WTC11 (cell line): ENCODE results near the gene JHY. TPM values are rescaled to one million over a fixed set of nuclear protein-coding genes. Genes with fewer than 3 reads are reported as not detected.

Source experiments
- ATAC-seq: fragments of 200-7000 bp; cut with Tn5 transposase; 2 replicates; pipeline ENCODE4 v1.10.0; 2021; ENCODE audit warnings: mild to moderate bottlenecking, moderate library complexity
- CTCF ChIA-PET: fragments of 300-600 bp; sonication (Branson Sonifier 250); formaldehyde crosslinking; loops from one replicate; lab custom pipeline; 2021; ENCODE audit warnings: antibody characterized with exemption; lab: Charles Lee
- POLR2A ChIA-PET: fragments of 350-600 bp; sonication (Branson Sonifier 250); formaldehyde crosslinking; loops from one replicate; lab custom pipeline; 2021; ENCODE audit warnings: antibody characterized with exemption; lab: Charles Lee
- DNase-seq: peaks from one replicate; pipeline ENCODE4 v3.0.0; 2021; ENCODE audit warnings: low spot score
- H3K27ac Mint-ChIP-seq: 2 replicates; pipeline ENCODE4 v1.8.0; 2021; ENCODE audit warnings: mixed read lengths
- H3K27me3 Mint-ChIP-seq: 2 replicates; pipeline ENCODE4 v1.8.0; 2021; ENCODE audit warnings: low read depth, mild to moderate bottlenecking, moderate library complexity, mixed read lengths
- H3K36me3 Mint-ChIP-seq: 2 replicates; pipeline ENCODE4 v1.8.0; 2021; ENCODE audit warnings: mixed read lengths
- H3K4me1 Mint-ChIP-seq: 2 replicates; pipeline ENCODE4 v1.8.0; 2022; ENCODE audit warnings: mixed read lengths
- H3K4me3 Mint-ChIP-seq: 2 replicates; pipeline ENCODE4 v1.8.0; 2021; ENCODE audit warnings: mild to moderate bottlenecking, moderate library complexity, mixed read lengths
- H3K9me3 Mint-ChIP-seq: 2 replicates; pipeline ENCODE4 v1.8.0; 2021; ENCODE audit warnings: mixed read lengths
- CREM ChIP-seq: sonication (generic); formaldehyde crosslinking; IDR thresholded peaks from 2 replicates; pipeline ENCODE4 v1.8.1; 2022; ENCODE audit warnings: mild to moderate bottlenecking, missing genetic modification reagents, moderate library complexity
- GABPB1 ChIP-seq: sonication (generic); formaldehyde crosslinking; IDR thresholded peaks from 2 replicates; pipeline ENCODE4 v1.8.1; 2023; ENCODE audit warnings: mild to moderate bottlenecking, missing genetic modification reagents
- NFYB ChIP-seq: sonication (generic); formaldehyde crosslinking; conservative IDR thresholded peaks from 2 replicates; pipeline ENCODE4 v1.8.0; 2022; ENCODE audit warnings: low read depth, missing genetic modification reagents
- total RNA-seq: library from RNA; stranded (reverse); gene quantifications from 3 replicates; pipeline ENCODE4 v1.2.3, GENCODE V29; 2021
- TF ChIP-seq, protein P1 (sequence below): sonication (generic); formaldehyde crosslinking; IDR thresholded peaks from 2 replicates; pipeline ENCODE4 v1.8.0; 2022; ENCODE audit warnings: mild to moderate bottlenecking, missing genetic modification reagents
- TF ChIP-seq, protein P2 (sequence below): sonication (generic); formaldehyde crosslinking; IDR thresholded peaks from 2 replicates; pipeline ENCODE4 v1.8.0; 2022; ENCODE audit warnings: mild to moderate bottlenecking, missing genetic modification reagents
- TF ChIP-seq, protein P3 (sequence below): sonication (generic); formaldehyde crosslinking; IDR thresholded peaks from 2 replicates; pipeline ENCODE4 v1.8.1; 2023; ENCODE audit warnings: mild to moderate bottlenecking, missing genetic modification reagents, moderate library complexity
- TF ChIP-seq, protein P4 (sequence below): sonication (generic); formaldehyde crosslinking; IDR thresholded peaks from 2 replicates; pipeline ENCODE4 v1.8.0; 2023; ENCODE audit warnings: mild to moderate bottlenecking, missing genetic modification reagents
- TF ChIP-seq, protein P5 (sequence below): sonication (generic); formaldehyde crosslinking; IDR thresholded peaks from 2 replicates; pipeline ENCODE4 v1.8.0; 2023; ENCODE audit warnings: missing genetic modification reagents
- TF ChIP-seq, protein P6 (sequence below): sonication (generic); formaldehyde crosslinking; IDR thresholded peaks from 2 replicates; pipeline ENCODE4 v1.8.1; 2023; ENCODE audit warnings: mild to moderate bottlenecking, moderate library complexity, missing genetic modification reagents
- TF ChIP-seq, protein P7 (sequence below): fragments of 250-450 bp; sonication (Bioruptor Pico); IDR thresholded peaks from 2 replicates; pipeline ENCODE4 v1.8.0; 2021; ENCODE audit warnings: mild to moderate bottlenecking

The JHY gene
- total RNA-seq, 1 experiment from 2014 or later, result 1.6 TPM

DNA sequence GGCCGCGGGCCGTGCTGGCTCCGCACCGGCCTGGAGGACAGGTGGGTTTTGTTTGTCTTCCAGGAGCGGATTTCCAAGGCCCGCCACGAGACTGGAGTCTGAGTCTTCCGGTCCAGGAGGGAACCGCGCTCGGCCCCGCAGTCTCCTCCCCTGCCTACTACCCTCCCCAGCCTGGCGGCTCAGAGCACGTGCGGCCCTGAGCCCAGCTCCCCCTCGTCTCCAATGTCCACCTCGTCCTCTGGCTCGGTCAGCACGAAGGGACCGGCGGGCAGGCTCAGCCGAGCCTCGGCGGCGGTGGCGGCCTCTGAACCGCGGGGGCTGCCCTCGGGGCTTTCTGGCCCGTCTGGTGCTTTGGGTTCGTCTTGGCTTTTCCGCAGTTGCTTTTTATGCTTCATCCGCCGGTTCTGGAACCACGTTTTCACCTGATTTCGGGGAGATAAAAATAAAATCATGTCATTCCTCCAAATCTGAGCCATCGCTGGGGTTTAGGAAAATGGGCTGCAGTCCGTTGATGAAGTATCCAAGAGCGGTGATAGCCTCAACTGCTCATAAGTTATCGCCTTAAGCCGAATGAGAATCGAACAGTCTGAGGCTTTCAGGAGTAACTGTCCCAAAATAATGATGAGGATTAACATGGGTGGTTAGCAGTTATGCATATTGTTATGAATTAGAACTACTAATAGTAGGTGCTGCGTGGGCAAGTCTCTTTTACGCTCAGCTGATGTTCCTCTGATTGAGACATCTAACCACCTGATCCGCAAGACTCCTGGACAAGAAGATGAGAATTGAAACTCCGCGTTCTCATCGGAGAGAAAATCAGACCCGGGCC is 95.1 kb downstream of the JHY start (continued):
- TF ChIP-seq CREM (no peak), NFYB (CRISPR knock-in tag) (no peak)
- TF ChIP-seq, protein P1, sequence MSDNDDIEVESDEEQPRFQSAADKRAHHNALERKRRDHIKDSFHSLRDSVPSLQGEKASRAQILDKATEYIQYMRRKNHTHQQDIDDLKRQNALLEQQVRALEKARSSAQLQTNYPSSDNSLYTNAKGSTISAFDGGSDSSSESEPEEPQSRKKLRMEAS, result peak; percentile 89
- TF ChIP-seq, protein P2, sequence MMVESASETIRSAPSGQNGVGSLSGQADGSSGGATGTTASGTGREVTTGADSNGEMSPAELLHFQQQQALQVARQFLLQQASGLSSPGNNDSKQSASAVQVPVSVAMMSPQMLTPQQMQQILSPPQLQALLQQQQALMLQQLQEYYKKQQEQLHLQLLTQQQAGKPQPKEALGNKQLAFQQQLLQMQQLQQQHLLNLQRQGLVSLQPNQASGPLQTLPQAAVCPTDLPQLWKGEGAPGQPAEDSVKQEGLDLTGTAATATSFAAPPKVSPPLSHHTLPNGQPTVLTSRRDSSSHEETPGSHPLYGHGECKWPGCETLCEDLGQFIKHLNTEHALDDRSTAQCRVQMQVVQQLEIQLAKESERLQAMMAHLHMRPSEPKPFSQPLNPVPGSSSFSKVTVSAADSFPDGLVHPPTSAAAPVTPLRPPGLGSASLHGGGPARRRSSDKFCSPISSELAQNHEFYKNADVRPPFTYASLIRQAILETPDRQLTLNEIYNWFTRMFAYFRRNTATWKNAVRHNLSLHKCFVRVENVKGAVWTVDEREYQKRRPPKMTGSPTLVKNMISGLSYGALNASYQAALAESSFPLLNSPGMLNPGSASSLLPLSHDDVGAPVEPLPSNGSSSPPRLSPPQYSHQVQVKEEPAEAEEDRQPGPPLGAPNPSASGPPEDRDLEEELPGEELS (CRISPR knock-in tag), result 0 out of 2 replicates have a peak, but pooled peaks have one; percentile 44
- TF ChIP-seq, protein P3, sequence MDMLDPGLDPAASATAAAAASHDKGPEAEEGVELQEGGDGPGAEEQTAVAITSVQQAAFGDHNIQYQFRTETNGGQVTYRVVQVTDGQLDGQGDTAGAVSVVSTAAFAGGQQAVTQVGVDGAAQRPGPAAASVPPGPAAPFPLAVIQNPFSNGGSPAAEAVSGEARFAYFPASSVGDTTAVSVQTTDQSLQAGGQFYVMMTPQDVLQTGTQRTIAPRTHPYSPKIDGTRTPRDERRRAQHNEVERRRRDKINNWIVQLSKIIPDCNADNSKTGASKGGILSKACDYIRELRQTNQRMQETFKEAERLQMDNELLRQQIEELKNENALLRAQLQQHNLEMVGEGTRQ, result peak; percentile 61; the same call in 1 of the 2 replicates
- TF ChIP-seq, protein P4, sequence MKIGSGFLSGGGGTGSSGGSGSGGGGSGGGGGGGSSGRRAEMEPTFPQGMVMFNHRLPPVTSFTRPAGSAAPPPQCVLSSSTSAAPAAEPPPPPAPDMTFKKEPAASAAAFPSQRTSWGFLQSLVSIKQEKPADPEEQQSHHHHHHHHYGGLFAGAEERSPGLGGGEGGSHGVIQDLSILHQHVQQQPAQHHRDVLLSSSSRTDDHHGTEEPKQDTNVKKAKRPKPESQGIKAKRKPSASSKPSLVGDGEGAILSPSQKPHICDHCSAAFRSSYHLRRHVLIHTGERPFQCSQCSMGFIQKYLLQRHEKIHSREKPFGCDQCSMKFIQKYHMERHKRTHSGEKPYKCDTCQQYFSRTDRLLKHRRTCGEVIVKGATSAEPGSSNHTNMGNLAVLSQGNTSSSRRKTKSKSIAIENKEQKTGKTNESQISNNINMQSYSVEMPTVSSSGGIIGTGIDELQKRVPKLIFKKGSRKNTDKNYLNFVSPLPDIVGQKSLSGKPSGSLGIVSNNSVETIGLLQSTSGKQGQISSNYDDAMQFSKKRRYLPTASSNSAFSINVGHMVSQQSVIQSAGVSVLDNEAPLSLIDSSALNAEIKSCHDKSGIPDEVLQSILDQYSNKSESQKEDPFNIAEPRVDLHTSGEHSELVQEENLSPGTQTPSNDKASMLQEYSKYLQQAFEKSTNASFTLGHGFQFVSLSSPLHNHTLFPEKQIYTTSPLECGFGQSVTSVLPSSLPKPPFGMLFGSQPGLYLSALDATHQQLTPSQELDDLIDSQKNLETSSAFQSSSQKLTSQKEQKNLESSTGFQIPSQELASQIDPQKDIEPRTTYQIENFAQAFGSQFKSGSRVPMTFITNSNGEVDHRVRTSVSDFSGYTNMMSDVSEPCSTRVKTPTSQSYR (CRISPR knock-in tag), result peak; percentile 64; the same call in 1 of the 2 replicates

DNA sequence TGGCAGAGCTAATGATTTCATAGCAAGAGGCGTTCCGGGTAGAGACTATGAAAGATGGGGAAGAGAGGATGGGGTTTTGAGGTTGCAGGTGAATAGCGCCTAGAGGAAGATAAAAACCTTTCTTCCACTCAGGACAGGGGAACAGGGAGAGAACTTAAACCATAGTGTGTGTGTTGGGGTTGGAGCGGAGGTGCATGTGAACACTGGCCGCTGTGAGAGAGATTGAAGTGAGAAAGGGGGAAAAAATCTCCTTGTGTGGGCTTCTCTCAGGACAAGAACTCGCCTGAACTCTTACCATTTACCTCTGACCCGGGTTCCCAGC is 95.7 kb downstream of the JHY start:
- ChIA-PET POLR2A (no interaction called here), CTCF (no interaction called here)
- ATAC-seq (no peak), DNase-seq (no peak)
- peak overlapping the region; percentile 87 for H3K4me3 Mint-ChIP-seq
- no peak overlapping the region for H3K27ac Mint-ChIP-seq
- peaks cover 5% of the 10 kb centered on the region for H3K36me3 Mint-ChIP-seq
- no peaks in the 10 kb centered on the region for H3K9me3 Mint-ChIP-seq
- TF ChIP-seq, protein P5, sequence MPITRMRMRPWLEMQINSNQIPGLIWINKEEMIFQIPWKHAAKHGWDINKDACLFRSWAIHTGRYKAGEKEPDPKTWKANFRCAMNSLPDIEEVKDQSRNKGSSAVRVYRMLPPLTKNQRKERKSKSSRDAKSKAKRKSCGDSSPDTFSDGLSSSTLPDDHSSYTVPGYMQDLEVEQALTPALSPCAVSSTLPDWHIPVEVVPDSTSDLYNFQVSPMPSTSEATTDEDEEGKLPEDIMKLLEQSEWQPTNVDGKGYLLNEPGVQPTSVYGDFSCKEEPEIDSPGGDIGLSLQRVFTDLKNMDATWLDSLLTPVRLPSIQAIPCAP (CRISPR knock-in tag), result no peak
- no peak for TF ChIP-seq GABPB1 (CRISPR knock-in tag)
- TF ChIP-seq, protein P3, result no peak
- H3K27me3 Mint-ChIP-seq, result peaks cover 100% of the 10 kb centered on the region
- peaks cover 53% of the 10 kb centered on the region for H3K4me1 Mint-ChIP-seq

DNA sequence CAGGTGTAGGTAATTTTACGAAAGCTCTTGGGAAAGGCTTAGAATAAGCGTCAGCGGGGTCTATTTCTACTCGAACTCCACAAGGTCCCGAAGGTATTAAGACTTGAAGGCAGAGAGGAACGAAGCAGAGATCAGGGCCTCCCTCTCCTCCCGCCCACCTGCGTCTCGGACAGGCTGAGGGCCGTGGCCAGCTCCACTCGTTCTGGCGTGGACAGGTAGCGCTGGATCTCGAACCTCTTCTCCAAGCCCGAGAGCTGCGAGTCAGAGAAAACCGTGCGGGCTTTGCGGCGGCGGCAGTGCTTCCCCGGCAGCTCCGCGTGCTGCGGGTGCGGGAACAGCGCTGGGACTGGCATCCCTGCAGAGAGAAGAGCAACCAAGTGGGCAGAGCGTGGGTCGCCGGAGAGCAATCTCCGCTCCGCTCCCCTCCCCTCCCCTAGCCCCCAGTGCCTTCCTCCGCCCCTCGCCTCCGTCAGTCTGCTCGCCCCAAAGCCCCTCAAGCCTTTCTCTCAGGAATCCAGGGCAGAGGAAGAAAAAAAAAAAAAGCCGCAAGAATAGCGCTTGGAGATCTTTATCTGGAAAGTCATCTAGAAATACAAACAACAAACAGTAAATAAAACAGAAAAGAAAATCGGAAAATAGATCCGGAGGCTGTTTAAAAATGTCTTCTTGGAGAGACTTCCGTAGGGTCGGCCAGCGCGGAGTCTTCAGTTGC is 96.7 kb downstream of the JHY start:
- Mint-ChIP-seq H3K36me3 (peaks cover 5% of the 10 kb centered on the region), H3K9me3 (no peaks in the 10 kb centered on the region), H3K4me1 (peaks cover 57% of the 10 kb centered on the region), H3K27me3 (peaks cover 100% of the 10 kb centered on the region), H3K4me3 (peak overlapping the region; percentile 70), H3K27ac (no peak overlapping the region)
- TF ChIP-seq, protein P6, sequence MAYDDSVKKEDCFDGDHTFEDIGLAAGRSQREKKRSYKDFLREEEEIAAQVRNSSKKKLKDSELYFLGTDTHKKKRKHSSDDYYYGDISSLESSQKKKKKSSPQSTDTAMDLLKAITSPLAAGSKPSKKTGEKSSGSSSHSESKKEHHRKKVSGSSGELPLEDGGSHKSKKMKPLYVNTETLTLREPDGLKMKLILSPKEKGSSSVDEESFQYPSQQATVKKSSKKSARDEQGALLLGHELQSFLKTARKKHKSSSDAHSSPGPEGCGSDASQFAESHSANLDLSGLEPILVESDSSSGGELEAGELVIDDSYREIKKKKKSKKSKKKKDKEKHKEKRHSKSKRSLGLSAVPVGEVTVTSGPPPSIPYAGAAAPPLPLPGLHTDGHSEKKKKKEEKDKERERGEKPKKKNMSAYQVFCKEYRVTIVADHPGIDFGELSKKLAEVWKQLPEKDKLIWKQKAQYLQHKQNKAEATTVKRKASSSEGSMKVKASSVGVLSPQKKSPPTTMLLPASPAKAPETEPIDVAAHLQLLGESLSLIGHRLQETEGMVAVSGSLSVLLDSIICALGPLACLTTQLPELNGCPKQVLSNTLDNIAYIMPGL (CRISPR knock-in tag), result no peak
- TF ChIP-seq, protein P7, sequence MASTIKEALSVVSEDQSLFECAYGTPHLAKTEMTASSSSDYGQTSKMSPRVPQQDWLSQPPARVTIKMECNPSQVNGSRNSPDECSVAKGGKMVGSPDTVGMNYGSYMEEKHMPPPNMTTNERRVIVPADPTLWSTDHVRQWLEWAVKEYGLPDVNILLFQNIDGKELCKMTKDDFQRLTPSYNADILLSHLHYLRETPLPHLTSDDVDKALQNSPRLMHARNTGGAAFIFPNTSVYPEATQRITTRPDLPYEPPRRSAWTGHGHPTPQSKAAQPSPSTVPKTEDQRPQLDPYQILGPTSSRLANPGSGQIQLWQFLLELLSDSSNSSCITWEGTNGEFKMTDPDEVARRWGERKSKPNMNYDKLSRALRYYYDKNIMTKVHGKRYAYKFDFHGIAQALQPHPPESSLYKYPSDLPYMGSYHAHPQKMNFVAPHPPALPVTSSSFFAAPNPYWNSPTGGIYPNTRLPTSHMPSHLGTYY (CRISPR knock-in tag), result no peak
- DNase-seq (peak; percentile 38), ATAC-seq (no peak)
- CTCF ChIA-PET, result interaction anchor here (0.7 to 0.8 kb wide), 2 partner anchors 42 to 126 kb away, joined by 4 to 6 read pairs; no protein-coding TSS in a partner anchor
- POLR2A ChIA-PET, result interaction anchor here (0.7 kb wide), 1 partner anchor 577 kb away, joined by 3 read pairs; no protein-coding TSS in a partner anchor
